ENCODE results near the gene MRGPRG. TPM values are rescaled to one million over a fixed set of nuclear protein-coding genes. Genes with fewer than 3 reads are reported as not detected.

MRGPRG gene
- total RNA-seq, 1 donor from 2014 or later, result not detected

DNA sequence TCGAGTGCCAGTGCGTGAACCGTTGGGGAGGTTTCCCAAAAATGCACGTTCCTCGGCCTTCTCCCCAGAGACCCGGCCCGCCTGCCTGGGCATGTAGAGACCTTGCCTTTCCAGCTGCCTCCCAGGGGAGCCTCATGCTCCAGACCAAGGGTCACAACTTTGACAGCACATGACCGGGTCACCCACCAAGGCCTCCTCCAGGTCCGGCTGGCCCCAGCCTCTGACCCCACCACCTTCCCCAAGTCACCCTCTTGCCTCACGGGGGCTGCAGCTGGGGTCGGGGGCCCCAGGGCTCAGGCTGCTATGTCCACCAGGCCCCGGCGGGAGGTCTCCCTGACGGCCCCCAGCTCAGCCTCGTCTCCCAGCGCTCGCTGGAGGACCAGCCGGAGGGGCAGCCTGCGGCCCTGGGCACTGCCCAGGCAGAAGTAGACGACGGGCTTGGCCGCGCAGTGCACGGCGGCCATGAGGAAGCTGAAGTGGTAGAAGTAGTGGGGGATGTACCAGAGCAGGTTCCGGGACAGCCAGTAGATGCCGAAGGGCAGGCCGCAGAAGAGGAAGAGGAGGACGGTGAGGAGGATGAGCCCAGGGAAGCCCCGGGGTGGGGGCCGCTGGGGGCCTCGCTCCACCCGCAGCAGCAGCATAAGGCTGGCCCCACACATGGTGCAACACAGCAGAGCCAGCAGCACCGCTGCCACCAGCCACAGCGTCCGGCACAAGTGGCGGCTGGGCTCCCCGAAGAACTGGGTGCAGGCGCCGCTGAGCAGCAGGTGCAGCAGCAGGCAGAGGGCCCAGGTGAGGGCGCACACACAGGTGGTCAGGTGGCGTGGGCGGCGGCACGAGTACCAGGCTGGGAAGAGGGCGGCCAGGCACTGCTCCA, 9.2 kb upstream of the MRGPRG start:
- no peak for DNase-seq (ENCODE audit: missing footprints)
- intact Hi-C loops (cut with DNase I), result no loop called here
- ATAC-seq, result no peak

DNA sequence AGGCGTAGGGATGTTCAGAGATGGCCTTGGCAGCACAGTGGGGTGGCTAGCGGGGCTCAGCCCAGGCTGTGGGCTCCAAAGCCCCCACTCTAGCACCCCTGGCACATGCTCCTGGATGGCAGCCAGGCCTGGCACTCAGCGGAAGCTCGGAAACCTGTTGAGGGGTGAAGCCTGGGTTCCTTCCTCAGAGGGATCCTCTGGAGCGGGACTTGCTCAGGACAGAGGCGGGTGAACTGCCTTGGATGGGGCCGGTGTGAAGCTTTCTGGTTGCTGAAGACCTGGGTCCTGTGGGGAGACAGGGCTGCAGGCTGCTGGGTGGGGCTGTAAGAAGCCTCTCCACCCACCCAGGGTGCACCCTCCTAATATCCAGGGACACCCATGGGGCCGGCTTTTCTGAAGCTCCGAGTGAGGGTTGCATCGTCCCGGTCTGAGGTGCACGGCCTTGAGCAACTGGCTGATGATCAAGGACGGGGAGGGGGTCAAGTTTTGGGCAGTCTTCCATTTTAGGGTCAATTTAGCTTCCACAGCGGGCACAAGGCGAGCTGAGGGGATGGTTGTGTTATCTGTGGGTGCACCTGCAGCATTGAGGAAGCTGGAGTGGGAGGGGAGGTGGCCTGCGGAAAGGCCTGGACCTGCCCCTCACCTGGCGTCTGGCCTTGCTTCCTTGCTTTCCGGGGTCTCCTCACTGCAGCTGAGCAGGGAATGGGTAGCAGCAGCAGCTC, 8.4 kb upstream of the MRGPRG start:
- ATAC-seq (no peak), DNase-seq (ENCODE audit: missing footprints) (no peak)
- intact Hi-C loops (cut with DNase I), result no loop called here

DNA sequence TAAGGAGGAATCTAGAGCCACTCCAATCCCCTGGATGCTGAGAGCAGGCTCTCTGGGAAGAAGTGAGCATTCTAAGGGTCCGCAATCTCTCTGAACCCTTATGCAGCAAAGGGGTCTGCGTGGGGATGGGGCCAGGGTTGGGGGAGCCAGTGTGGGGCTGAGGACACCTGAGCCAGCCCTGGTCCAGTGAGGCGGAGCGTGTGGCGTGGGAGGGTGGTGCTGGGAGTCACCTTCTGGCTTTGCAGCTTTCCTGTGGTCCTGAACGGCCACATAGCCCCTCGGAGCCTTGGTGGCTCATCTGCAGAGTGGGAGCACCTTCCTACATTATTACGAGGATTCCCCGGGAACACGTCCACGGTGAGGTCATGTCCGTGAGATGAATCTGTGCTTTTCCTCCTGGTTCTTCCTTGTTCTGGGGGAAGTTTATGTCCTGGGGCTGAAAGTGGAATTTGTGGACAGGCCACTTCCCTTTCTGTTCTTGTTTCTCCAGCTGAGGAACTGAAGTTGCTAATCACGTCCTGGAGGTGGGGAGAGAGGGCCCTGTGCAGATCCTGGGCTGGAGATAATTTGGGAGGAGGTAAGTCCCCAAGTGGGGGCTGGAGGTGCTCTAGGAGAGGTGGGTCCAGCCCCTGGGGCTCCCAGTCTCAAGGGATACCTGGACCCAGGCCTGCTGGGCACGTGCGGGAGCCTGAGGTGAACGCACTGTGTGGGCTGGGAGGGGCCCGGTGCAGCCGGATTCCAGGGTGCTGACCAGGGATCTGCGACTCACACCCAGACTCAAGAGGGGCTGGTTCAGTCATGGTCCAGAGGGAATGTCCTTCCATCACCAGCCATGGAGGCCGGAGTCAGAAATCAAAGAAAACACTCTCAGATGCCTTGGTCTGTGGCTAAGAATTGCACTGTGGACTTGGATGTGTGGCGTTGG, 7.5 kb upstream of the MRGPRG start:
- intact Hi-C loops (cut with DNase I), result no loop called here
- ATAC-seq, result no peak
- no peak for DNase-seq (ENCODE audit: missing footprints)

DNA sequence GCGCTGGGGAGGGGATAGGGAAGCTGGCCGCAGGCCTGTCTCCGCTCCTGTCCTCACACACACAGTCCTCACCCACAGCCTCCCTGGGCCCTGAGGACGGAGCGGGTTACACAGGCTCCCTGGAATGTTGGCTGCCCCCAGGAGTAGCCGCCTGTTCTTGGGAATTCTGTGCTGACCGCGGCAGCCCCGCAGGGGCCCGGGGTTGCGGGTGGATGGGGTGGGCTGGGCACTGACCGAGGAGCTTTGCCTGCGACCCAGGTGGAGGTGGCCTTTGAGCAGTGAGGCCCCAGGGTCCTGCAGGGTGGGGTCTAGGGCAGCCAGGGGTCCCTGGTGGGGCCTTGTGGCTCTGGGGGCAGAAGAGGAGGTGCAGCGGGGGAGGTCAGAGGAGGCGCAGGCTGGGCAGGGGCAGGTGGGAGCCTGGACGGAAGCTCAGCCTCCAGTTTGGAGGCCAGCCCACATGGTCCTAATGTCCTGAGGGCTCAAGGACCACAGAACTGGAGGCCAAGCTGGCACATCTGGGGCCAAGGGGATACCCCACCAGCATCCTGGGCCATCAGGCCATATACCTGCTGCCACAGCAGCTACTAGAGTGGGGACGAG, 6.6 kb upstream of the MRGPRG start:
- no peak for DNase-seq (ENCODE audit: missing footprints)
- ATAC-seq, result no peak
- intact Hi-C loops (cut with DNase I), result no loop called here

DNA sequence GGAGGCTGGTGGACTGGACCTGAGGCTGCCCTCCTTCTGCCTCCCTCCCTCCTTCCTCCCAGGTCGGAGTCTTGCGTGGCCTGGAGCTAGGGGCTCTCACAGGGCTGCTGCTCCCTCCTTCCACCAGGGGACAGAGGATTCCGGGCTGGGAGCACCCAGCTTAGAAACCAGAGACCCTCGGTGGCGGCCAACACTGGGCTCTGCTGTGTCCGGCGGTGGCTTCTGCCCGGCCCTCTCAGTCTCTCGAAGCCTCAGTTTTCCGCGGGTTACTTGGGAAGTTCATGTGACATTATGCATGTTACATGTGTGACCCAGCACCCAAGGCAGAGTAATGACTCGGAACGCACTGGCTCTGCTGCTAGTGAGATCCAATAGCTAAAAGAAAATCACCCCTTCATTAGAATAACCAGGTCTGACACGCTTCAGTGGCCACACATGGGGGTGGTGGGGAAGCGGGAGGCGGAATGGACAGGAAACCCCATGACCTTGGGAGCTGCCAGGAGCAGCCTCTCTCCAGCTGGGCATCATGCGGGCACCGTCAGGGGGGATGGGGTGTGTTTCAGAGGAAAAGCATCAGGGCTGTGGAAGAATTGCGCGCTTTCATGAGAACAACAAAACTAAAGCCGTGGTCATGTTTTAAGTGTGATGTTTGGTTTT, 5.9 kb upstream of the MRGPRG start:
- intact Hi-C loops (cut with DNase I), result no loop called here
- ATAC-seq (no peak), DNase-seq (ENCODE audit: missing footprints) (no peak)

DNA sequence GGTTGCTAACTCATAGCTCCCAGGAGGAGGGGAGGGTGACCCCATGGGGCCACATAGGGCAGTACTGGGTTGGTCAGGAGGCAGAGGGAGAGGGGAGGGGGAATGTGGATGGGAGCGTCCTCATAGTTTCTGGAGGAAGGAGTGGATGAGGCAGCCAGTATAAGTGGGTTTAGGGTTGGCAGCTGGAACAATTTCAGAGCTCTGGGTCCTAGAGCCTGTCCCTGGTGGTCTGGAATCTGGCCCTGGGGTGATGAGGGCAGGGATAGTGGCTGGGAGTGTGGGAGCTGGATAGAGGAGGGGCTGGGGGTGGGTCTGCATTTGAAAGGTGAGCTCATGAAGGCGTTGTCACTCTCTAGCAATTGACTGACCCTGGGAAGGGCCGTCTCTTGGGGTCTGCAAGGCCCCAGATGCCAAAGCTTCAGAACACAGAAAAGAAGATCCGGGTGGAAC, 5.3 kb upstream of the MRGPRG start:
- ATAC-seq, result no peak
- no peak for DNase-seq (ENCODE audit: missing footprints)
- intact Hi-C loops (cut with DNase I), result no loop called here

DNA sequence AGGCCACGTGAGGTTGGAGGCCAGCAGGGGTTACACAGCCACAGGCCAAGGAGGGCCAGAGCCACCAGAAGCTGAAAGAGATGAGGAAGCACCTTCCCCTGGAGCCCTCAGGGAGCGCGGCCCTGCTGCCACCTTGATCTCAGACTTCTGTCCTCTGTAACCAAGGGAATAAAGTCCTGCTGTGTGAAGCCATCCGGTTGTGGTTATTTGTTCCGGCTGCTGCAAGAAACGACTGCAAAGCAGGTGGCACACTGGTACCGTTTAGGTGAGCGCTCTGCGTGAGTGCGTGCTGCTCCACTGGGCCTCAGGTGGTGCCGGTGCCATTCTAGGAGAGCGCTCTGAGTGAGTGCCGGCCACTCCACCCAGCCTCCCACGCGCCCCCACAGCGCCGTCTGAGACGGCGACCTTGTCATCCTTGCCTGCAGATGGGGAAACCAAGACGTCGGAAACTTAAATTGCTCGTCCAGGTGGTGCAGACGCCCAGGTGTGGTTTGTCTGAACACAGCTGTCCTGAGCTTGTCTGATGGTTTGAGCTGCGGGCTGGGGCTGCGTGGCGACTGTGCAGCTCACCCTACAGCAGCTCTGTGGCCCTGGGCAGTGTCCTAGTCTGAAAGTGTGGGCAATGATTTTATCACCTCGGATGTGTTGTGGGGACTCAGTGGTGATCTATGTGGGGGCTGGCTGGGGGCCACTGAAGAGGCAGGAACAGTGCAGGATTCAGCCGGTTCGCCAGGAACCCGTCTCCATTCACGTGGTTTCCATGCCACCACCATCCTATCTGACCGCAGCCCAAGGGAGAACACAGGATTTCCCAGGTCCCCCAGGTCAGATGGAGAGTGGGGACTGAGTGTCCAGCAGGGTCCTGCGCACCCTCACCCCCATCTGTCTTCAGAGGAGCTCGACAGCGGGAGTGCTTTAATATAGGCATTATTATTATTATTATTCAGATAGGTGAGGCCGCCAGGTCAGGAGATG, 4.6 kb upstream of the MRGPRG start:
- ATAC-seq, result no peak
- no peak for DNase-seq (ENCODE audit: missing footprints)
- intact Hi-C loops (cut with DNase I), result no loop called here

DNA sequence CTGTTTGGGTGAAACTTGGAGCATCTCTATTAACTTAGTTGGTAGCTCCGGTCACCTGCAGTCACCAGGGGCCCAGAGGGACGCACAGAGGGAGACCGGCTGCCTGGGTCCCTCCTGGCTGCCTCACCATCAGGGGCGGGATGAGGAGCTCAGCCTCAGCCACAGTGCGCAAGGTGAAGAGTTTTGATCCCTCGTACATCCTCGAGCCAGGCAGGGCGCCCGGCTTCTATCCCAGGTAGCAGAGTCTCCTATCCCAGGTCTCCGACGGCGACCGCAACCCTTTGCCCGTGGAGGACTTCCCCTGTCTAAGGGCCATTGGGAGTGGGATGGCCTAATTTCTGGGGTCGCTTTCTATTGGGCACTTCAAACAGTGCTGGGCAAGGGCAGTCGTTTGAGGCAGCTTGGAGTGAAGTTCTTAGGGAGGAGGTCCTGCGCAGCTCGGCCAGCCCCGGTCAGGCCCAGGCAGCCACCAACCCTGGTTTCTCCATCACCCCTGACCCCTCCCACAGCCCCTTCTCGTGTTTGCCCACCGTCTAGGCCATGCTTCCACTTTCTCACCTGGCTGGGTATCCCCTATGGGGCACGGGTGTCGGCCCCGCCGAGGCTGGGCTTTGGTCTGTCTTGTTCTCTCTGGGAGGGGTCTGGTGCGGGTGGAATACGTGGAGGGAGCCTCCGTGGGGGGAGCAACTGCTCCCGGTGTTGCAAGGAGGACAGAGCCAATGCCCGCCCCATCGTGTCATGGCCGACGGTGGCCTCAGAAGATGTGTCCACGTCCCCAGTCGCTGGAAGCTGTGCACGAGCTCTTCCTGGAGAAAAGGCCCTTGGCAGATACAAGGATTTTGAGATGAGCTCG, 3.6 kb upstream of the MRGPRG start:
- ATAC-seq, result no peak
- no peak for DNase-seq (ENCODE audit: missing footprints)
- intact Hi-C loops (cut with DNase I), result no loop called here

DNA sequence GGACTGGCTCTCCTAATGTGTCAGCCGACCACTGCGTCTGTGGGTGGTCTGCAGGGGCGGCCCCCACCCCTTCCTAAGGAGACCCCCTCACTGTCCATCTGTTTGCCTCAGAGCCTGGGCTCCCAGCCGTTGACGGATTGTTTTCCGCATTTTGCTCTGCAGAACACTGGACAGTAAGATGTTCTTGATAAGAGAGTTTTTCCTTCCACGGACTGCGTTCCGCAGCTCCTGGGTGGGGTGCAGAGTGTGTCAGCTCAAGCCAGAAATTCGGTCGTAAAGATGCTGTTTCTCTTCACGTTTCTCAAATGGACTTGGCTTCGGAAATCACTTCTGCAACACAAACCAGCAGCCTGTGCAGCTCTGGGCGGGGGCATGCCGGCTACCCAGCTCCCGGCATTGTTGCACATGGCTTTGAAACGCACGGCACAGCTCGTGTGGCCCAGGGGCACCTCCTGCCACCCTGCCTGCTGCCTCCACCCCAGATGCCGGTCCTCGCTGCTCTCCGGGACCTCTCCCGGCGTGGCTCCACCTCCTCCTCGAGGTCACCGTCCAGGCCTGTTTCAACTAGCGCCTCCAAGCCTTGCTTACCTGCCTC, 2.9 kb upstream of the MRGPRG start:
- DNase-seq (ENCODE audit: missing footprints) (no peak), ATAC-seq (no peak)
- intact Hi-C loops (cut with DNase I), result no loop called here

DNA sequence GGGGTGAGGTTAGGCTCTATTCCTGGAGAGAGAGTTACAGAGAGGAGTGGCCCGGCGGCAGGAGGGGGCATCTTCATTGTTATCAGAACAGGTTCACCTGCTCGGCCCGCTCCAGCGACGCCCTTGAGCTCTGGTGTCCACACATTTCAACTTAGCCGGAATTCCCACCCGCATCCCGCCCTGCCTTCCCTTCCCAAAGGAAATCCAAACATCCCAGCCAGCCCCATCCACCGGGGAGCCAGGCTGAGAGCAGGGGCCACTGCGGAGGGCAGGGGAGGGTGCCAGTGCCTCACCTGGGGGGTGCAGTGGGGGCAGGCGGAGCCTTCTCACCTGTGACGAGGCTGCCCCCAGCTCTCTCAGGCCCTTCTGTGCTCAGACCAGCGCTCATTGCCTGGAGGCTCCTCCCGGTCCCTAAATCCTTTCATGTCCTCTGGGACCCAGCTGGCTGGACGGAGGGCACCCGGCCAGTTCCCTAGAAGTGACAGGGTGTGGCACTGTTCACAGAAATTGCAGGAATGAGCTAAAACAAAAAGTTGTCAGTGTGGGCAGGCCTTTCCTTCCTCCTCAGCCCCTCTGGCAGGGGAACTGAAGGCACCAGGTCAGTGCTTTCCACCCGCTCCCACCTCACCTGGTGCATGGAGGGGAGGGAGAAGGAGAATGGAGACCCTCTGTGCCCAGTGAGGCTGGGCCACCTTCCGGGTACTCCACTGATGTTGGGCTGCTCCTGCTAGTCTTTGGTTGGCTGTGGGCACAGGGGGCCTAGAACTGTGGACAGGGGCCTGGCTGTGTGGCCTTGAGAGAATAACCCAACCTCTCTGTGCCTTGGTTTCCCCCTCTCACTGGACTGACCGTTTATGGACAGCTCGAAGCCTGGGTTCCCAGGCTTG, 2.2 kb upstream of the MRGPRG start:
- DNase-seq (ENCODE audit: missing footprints), result no peak
- no peak for ATAC-seq
- intact Hi-C loops (cut with DNase I), result no loop called here

DNA sequence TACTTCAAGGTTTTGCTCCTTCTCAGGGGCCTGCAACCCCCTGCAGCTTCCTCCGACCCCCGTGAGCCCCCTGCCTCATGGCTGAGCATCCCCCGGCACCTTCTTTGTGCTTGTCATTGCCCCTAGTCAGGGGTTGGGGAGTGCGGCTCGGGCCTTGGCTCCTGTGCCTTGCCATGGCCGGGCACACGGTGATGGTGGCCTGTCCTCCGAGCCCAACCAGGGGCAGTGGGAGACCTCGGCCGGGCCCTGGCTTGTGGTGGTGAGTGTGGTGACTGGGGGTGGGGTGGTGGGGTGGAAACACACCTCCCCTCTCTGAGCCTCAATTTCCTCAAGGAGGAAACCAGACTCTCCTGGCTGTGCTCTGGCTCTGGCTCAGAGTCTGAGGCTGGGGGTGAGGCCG, 1.5 kb upstream of the MRGPRG start:
- ATAC-seq (no peak), DNase-seq (ENCODE audit: missing footprints) (no peak)
- intact Hi-C loops (cut with DNase I), result no loop called here

DNA sequence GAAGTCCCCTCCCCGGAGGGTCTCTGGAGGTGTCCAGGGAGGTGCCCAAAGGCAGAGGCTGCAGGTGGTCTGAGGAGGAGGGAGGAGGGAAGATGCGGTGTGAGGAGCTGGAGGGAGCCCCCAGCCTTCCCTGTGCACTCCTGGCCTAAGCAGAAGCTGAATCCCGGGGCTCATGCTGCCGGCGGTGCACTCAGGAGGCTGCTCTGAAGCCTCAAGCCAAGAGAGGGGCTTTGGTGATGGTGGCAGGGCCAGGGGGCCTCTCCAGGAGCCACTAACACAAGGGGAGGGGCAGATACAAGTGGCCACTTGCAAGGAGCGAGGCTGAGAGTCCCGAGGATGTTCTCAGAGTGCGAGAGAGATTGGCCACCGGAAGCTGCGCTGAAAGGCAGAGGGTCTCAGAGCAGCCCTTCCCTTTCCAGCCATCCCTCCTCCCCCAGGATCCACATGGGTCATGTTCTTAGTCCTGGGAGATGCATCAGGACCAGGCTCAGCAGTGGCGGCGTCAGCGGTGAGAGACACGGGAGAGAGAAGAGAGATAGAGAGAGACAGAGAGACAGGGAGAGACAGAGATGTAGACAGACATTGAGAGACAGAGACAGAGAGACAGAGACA, 774 bp upstream of the MRGPRG start:
- intact Hi-C loops (cut with DNase I), result no loop called here
- DNase-seq (ENCODE audit: missing footprints) (no peak), ATAC-seq (no peak)

DNA sequence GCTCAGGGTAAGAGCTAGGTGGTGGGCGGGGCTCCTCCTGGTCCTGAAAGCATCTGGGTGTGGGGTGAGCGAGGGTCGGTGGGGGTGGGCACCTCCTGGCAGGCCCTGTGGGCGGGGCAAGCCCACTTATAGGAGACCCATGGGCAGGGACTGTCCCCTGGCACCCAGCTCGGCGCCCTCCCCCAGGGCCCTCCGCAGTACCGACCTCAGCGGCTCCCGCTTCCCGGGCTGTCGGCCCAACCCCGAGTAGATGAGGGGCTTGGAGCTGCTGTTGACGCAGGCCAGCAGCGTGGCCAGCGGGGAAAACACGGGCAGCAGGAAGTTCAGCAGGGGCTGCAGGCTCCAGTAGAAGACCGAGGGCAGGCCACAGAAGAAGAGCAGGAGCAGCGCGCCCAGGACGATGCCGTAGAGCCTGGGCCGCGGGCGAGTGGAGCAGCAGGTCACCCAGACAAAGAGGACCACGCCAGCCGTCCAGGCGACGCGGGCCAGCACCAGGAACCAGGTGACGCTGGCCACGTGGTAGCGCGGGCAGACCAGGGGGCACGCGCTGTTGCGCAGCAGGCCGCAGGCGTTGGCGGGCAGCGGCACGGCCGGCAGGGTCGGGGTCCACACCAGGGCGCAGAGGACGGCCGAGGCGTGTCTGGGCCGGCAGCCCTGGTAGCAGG, 663 bp downstream of the MRGPRG start:
- no peak for DNase-seq (ENCODE audit: missing footprints)
- intact Hi-C loops (cut with DNase I), result loop anchor here (2.0 kb wide), 2 partner anchors 107 to 181 kb away; no protein-coding TSS in a partner anchor
- ATAC-seq, result no peak

DNA sequence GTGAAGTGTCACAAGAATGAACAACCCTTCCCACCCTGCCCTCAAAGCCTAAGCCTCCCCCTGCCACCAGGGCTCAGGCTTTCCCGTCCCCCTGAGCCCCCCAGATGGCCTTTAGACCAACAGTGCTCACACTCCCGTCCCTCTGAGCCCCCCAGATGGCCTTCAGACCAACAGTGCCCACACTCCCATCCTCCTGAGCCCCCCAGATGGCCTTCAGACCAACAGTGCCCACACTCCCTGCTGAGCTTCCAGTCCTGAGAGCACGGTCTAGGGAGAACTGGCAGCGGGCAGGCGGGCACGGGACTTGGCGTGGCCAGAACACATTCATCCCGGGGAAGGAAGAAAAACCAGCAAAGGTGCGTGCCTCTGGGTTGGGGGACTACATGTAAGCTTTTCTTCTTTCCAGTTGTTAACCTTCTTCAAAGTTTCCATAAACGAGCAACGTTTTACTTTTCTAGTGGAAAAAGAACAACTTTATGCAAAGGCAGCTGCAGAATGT, 2.5 kb downstream of the MRGPRG start:
- DNase-seq (ENCODE audit: missing footprints) (no peak), ATAC-seq (no peak)
- intact Hi-C loops (cut with DNase I), result loop anchor here (2.0 kb wide), 2 partner anchors 105 to 179 kb away; no protein-coding TSS in a partner anchor

Data from Right ventricle myocardium inferior (tissue), 1 donor.